Caco-2 (cell line): ENCODE measurements around the gene PIP4P1. TPM values are rescaled to one million over a fixed set of nuclear protein-coding genes. Genes with fewer than 3 reads are reported as not detected.

Experiments used
- BruUV-seq: library from RNA; stranded (reverse); fragments of 400-500 nt; replicated peaks from 2 replicates; lab custom pipeline; 2021; lab: Mats Ljungman, UMichigan
- CTCF ChIA-PET: fragments of 300-600 bp; sonication (Branson Sonifier 250); formaldehyde crosslinking; loops from one replicate; lab custom pipeline; 2022; ENCODE audit warnings: antibody characterized with exemption; lab: Charles Lee
- POLR2A ChIA-PET: fragments of 300-600 bp; sonication (Branson Sonifier 250); formaldehyde crosslinking; loops from one replicate; lab custom pipeline; 2022; ENCODE audit warnings: antibody characterized with exemption; lab: Charles Lee
- DNase-seq, 2 experiments: peaks; one replicate each; pipeline versions ENCODE4 v3.0.0 to v3.0.0-alpha.2; 2020 to 2022
- H3K27me3 ChIP-seq: replicated peaks from 2 replicates; pipeline ENCODE4 v1.6.0; 2011; ENCODE audit warnings: low read length; ENCODE audit not compliant: control insufficient read depth, insufficient read depth
- H3K36me3 ChIP-seq: 2 replicates; pipeline ENCODE4 v1.5.1; 2011; ENCODE audit warnings: low read length; ENCODE audit not compliant: control insufficient read depth, insufficient read depth
- H3K4me1 ChIP-seq: fragments of 250-450 bp; sonication (Bioruptor Pico); 2 replicates; pipeline ENCODE4 v1.5.1; 2020; ENCODE audit warnings: mild to moderate bottlenecking
- H3K4me3 ChIP-seq: 2 replicates; pipeline ENCODE4 v1.5.1; 2011; ENCODE audit warnings: low read depth, mild to moderate bottlenecking, control low read depth, low read length
- H3K9me3 ChIP-seq: fragments of 250-450 bp; sonication (Bioruptor Pico); 2 replicates; pipeline ENCODE4 v1.5.1; 2020; ENCODE audit warnings: mild to moderate bottlenecking, moderate library complexity
- H3K27ac Mint-ChIP-seq: one replicate; pipeline ENCODE4 v1.8.0; 2022; ENCODE audit warnings: mixed read lengths; ENCODE audit not compliant: unreplicated experiment
- H3K27me3 Mint-ChIP-seq: one replicate; pipeline ENCODE4 v1.8.0; 2022; ENCODE audit warnings: mixed read lengths; ENCODE audit not compliant: insufficient read depth, unreplicated experiment
- H3K36me3 Mint-ChIP-seq: one replicate; pipeline ENCODE4 v1.8.0; 2022; ENCODE audit warnings: mild to moderate bottlenecking, mixed read lengths; ENCODE audit not compliant: insufficient read depth, unreplicated experiment
- H3K4me1 Mint-ChIP-seq: one replicate; pipeline ENCODE4 v1.8.0; 2022; ENCODE audit warnings: low read depth, mixed read lengths; ENCODE audit not compliant: unreplicated experiment
- H3K4me3 Mint-ChIP-seq: one replicate; pipeline ENCODE4 v1.8.0; 2022; ENCODE audit warnings: mild to moderate bottlenecking, moderate library complexity, mixed read lengths; ENCODE audit not compliant: unreplicated experiment
- H3K9me3 Mint-ChIP-seq: one replicate; pipeline ENCODE4 v1.8.0; 2022; ENCODE audit warnings: mixed read lengths; ENCODE audit not compliant: unreplicated experiment
- CTCF ChIP-seq, 2 experiments: fragments of 200-600 bp in 1 of 2; IDR thresholded peaks; 1 replicate in 1 of 2; 2 replicates in 1 of 2; pipeline versions ENCODE4 v1.5.1 to v1.8.0; 2011 to 2022; ENCODE audit warnings: antibody characterized with exemption in 1 of 2, control low read depth in 1 of 2, inconsistent platforms in 1 of 2, low read depth in 1 of 2, low read length in 1 of 2, mild to moderate bottlenecking in 1 of 2, moderate library complexity in 1 of 2; ENCODE audit not compliant: insufficient read depth in 1 of 2, severe bottlenecking in 1 of 2, unreplicated experiment in 1 of 2
- intact Hi-C: fragments of 100-400 bp; cut with micrococcal nuclease; formaldehyde crosslinking; loops from one replicate; pipeline ENCODE4 v1.10.0; 2022; ENCODE audit not compliant: unreplicated experiment
- total RNA-seq: library from RNA; stranded (reverse); gene quantifications from 2 replicates; pipeline ENCODE4 v1.2.3, GENCODE V29; 2022

Gene PIP4P1
- total RNA-seq, 1 experiment from 2014 or later, result 46.2 TPM

GRCh38 chr14:20489093-20489994 lies 28.1 kb upstream of the PIP4P1 start:
- Mint-ChIP-seq H3K4me1 (peaks cover 29% of the 10 kb centered on the region), H3K27me3 (no peaks in the 10 kb centered on the region), H3K27ac (peak overlapping the region; percentile 14), H3K9me3 (no peaks in the 10 kb centered on the region), H3K36me3 (no peaks in the 10 kb centered on the region), H3K4me3 (no peak overlapping the region)
- Histone ChIP-seq H3K4me3 (no peak overlapping the region), H3K4me1 (peaks cover 37% of the 10 kb centered on the region), H3K36me3 (no peaks in the 10 kb centered on the region), H3K27me3 (no peaks in the 10 kb centered on the region), H3K9me3 (no peaks in the 10 kb centered on the region)
- intact Hi-C loops, result loop anchor here (2.0 kb wide), 1 partner anchor 29 kb away; the partner anchor contains the start of gene PIP4P1
- POLR2A ChIA-PET, result interaction anchor here (0.6 to 2.2 kb wide), 4 partner anchors 28 to 146 kb away, joined by 3 to 8 read pairs (median 4); partner anchors contain the start of genes APEX1, PARP2 and PIP4P1
- no peak for TF ChIP-seq CTCF (IDR thresholded peaks at IDR 0.05; ENCODE audit: insufficient read depth in 1 of 2, low read depth in 1 of 2, low read length in 1 of 2, severe bottlenecking in 1 of 2, unreplicated experiment in 1 of 2)
- CTCF ChIA-PET, result no interaction called here
- no TSS peak for BruUV-seq
- peak in 1 of 2 experiments; percentile 2 for DNase-seq

GRCh38 chr14:20487396-20487725 lies 26.1 kb upstream of the PIP4P1 start:
- Mint-ChIP-seq H3K27me3 (no peaks in the 10 kb centered on the region), H3K4me3 (no peak overlapping the region), H3K9me3 (no peaks in the 10 kb centered on the region), H3K36me3 (no peaks in the 10 kb centered on the region), H3K4me1 (peaks cover 29% of the 10 kb centered on the region), H3K27ac (no peak overlapping the region)
- Histone ChIP-seq H3K36me3 (no peaks in the 10 kb centered on the region), H3K9me3 (no peaks in the 10 kb centered on the region), H3K4me3 (no peak overlapping the region), H3K27me3 (no peaks in the 10 kb centered on the region), H3K4me1 (peaks cover 37% of the 10 kb centered on the region)
- intact Hi-C loops, result no loop called here
- no peak for DNase-seq
- CTCF ChIA-PET, result no interaction called here
- no peak for TF ChIP-seq CTCF (IDR thresholded peaks at IDR 0.05; ENCODE audit: insufficient read depth in 1 of 2, low read depth in 1 of 2, low read length in 1 of 2, severe bottlenecking in 1 of 2, unreplicated experiment in 1 of 2)
- no TSS peak for BruUV-seq
- POLR2A ChIA-PET, result no interaction called here

- BruUV-seq, result no TSS peak
- H3K4me1 Mint-ChIP-seq, result peaks cover 29% of the 10 kb centered on the region
- H3K27me3 Mint-ChIP-seq, result no peaks in the 10 kb centered on the region
- no peaks in the 10 kb centered on the region for H3K36me3 Mint-ChIP-seq
- Histone ChIP-seq H3K36me3 (no peaks in the 10 kb centered on the region), H3K4me3 (no peak overlapping the region), H3K9me3 (no peaks in the 10 kb centered on the region), H3K27me3 (no peaks in the 10 kb centered on the region), H3K4me1 (peaks cover 37% of the 10 kb centered on the region)
- ChIA-PET POLR2A (no interaction called here), CTCF (no interaction called here)
- no peak for TF ChIP-seq CTCF (IDR thresholded peaks at IDR 0.05; ENCODE audit: insufficient read depth in 1 of 2, low read depth in 1 of 2, low read length in 1 of 2, severe bottlenecking in 1 of 2, unreplicated experiment in 1 of 2)
- no peak overlapping the region for H3K4me3 Mint-ChIP-seq
- intact Hi-C loops, result no loop called here
- no peak overlapping the region for H3K27ac Mint-ChIP-seq
- no peaks in the 10 kb centered on the region for H3K9me3 Mint-ChIP-seq
- DNase-seq, result no peak
Measured at GRCh38 chr14:20486684-20487395, 25.6 kb upstream of the PIP4P1 start.
